ENCODE measurements around the gene JARID2. TPM values are rescaled to one million over a fixed set of nuclear protein-coding genes. Genes with fewer than 3 reads are reported as not detected.

The JARID2 gene
- total and polyA plus RNA-seq, 2 of the 8 experiments (the other 6 are each of a cell fraction or from before 2014, with no cell fraction given) = 60.1 to 239 TPM

- peak overlapping the region; percentile 76; the same call in 1 of the 2 replicates for H2BK5ac ChIP-seq (ENCODE audit: low read depth, low read length)
- peak overlapping the region; percentile 70 to 94 (median 78) for H3K4me3 ChIP-seq (ENCODE audit: extremely low read depth in 1 of 4, insufficient read depth in 2 of 4, low read depth in 3 of 4, low read length in 4 of 4)
- H3K79me2 ChIP-seq (ENCODE audit: control insufficient read depth in 1 of 2, insufficient read depth in 2 of 2, low read length in 2 of 2) = peaks cover 74 to 85% of the 10 kb centered on the region in 2 experiments
- DNase-seq (ENCODE audit: low read depth in 1 of 2, low spot score in 2 of 2) (peak; percentile 67 to 91), FAIRE-seq (no peak)
- H3K23ac ChIP-seq (ENCODE audit: insufficient read length) = no peak overlapping the region
- H4K91ac ChIP-seq (replicated peaks; ENCODE audit: insufficient read length, low read length) = no peak overlapping the region
- no peak overlapping the region for H2BK120ac ChIP-seq (replicated peaks; ENCODE audit: low read depth, low read length)
- peak overlapping the region; percentile 81 to 89 for H3K4me2 ChIP-seq (ENCODE audit: insufficient read depth in 1 of 2, low read depth in 2 of 2, low read length in 2 of 2)
- ChIA-PET CTCF (ENCODE audit: partially characterized antibody) (interaction anchor here (0.9 to 1.5 kb wide), 3 partner anchors 17 to 40 kb away, joined by 3 to 5 read pairs (median 4); no protein-coding TSS in a partner anchor), POLR2A (ENCODE audit: partially characterized antibody) (interaction anchor here (0.6 to 4.0 kb wide), 7 partner anchors 11 to 211 kb away, joined by 3 to 21 read pairs (median 4); no protein-coding TSS in a partner anchor)
- no peaks in the 10 kb centered on the region for H3K9me3 ChIP-seq (ENCODE audit: insufficient read depth in 2 of 2, low read depth in 1 of 2, low read length in 1 of 2)
- peak overlapping the region in 3 of 4 experiments; percentile 16 to 26 (median 17); a peak in 5 of 7 replicates for H3K9ac ChIP-seq (replicated peaks in 1 of 4; ENCODE audit: extremely low read depth in 1 of 4, low read depth in 3 of 4, low read length in 3 of 4)
- H3K27ac ChIP-seq (ENCODE audit: low read depth, low read length) = no peak overlapping the region; the same call in 1 of the 2 replicates
- H2BK20ac ChIP-seq (ENCODE audit: low read length) = no peak overlapping the region
- H3K14ac ChIP-seq (ENCODE audit: insufficient read length) = no peak overlapping the region
- H2AFZ ChIP-seq (ENCODE audit: low read length) = no peak overlapping the region
- no peaks in the 10 kb centered on the region for H3K27me3 ChIP-seq (replicated peaks in 1 of 4; ENCODE audit: control insufficient read depth in 3 of 4, extremely low read depth in 1 of 4, insufficient read depth in 3 of 4, low read length in 3 of 4)
- H3K36me3 ChIP-seq (ENCODE audit: control insufficient read depth in 2 of 4, insufficient read depth in 4 of 4, low read length in 3 of 4) = peaks cover 0 to 6% (median 3%) of the 10 kb centered on the region in 4 experiments; a peak in 1 of 8 replicates
- H4K5ac ChIP-seq (ENCODE audit: insufficient read length, low read depth, low read length) = no peak overlapping the region
- peaks cover 11% of the 10 kb centered on the region for H3K23me2 ChIP-seq (ENCODE audit: low read depth, low read length)
- no peak overlapping the region; the same call in 1 of the 2 replicates for H2BK12ac ChIP-seq (ENCODE audit: low read depth, low read length)
- H3K18ac ChIP-seq (ENCODE audit: extremely low read depth, low read length) = peak overlapping the region; percentile 95
- H2BK15ac ChIP-seq (ENCODE audit: low read length) = no peak overlapping the region
- no peaks in the 10 kb centered on the region for H3K79me1 ChIP-seq (ENCODE audit: low read depth, low read length)
- H3K4me1 ChIP-seq (replicated peaks in 1 of 4; ENCODE audit: control insufficient read depth in 3 of 4, insufficient read depth in 4 of 4, low read length in 3 of 4) = peaks cover 3 to 11% (median 9%) of the 10 kb centered on the region in 4 experiments
- 4% methylated on average over 20 of the region's 83 CpGs; no CpG with 5 or more reads in 1 of the 2 experiments for WGBS, 2 experiments (ENCODE audit: extremely low coverage in 1 of 2, insufficient coverage in 1 of 2, insufficient read length in 1 of 2, insufficient replicate concordance in 2 of 2, low coverage in 1 of 2, low lambda C conversion rate in 2 of 2, missing lambda C conversion rate in 1 of 2)
- H4K8ac ChIP-seq (ENCODE audit: extremely low read depth, insufficient read depth, low read length) = no peak overlapping the region
- H3K4ac ChIP-seq (replicated peaks; ENCODE audit: insufficient read length, low read depth, low read length) = no peak overlapping the region
- peaks cover 40 to 54% of the 10 kb centered on the region in 2 experiments for H4K20me1 ChIP-seq (replicated peaks in 1 of 2; ENCODE audit: control insufficient read depth in 1 of 2, insufficient read depth in 2 of 2, low read length in 2 of 2)
- 0 out of 2 replicates have a peak overlapping the region, but pooled peaks have one; percentile 46 for H2AK5ac ChIP-seq (ENCODE audit: low read depth, low read length)
- no peak overlapping the region for H3K56ac ChIP-seq (replicated peaks; ENCODE audit: insufficient read length, low read depth, low read length)
- no peak for TF ChIP-seq SP4 (IDR thresholded peaks at IDR 0.05; ENCODE audit: low read length)
- peak; percentile 0 to 33 (median 2); a peak in 2 of 4 replicates for TF ChIP-seq CTCF (IDR thresholded peaks at IDR 0.05; ENCODE audit: control extremely low read depth in 1 of 3, insufficient read depth in 1 of 3, low read depth in 1 of 3, low read length in 3 of 3)
- TF ChIP-seq BACH1 (IDR thresholded peaks at IDR 0.05; ENCODE audit: low read length) = no peak
- no peak for TF ChIP-seq NRF1 (IDR thresholded peaks at IDR 0.05; ENCODE audit: low read depth, low read length)
- peak; percentile 49; the same call in 1 of the 2 replicates for TF ChIP-seq EGR1 (IDR thresholded peaks at IDR 0.05; ENCODE audit: borderline replicate concordance, low read depth, low read length)
- TF ChIP-seq TAF7 (optimal IDR thresholded peaks at IDR 0.05; ENCODE audit: borderline replicate concordance, low read depth, low read length) = no peak
- peak; percentile 11; the same call in 1 of the 2 replicates for TF ChIP-seq GABPA (IDR thresholded peaks at IDR 0.05; ENCODE audit: borderline replicate concordance, insufficient read depth, low read length)
- TF ChIP-seq CHD2 (IDR thresholded peaks at IDR 0.05; ENCODE audit: low read length) = peak; percentile 7; the same call in 1 of the 2 replicates
Observed at GRCh38 chr6:15248451-15249370, 2.8 kb downstream of the JARID2 start.
